ENCODE results near the gene PSMB7.

Gene PSMB7

DNA sequence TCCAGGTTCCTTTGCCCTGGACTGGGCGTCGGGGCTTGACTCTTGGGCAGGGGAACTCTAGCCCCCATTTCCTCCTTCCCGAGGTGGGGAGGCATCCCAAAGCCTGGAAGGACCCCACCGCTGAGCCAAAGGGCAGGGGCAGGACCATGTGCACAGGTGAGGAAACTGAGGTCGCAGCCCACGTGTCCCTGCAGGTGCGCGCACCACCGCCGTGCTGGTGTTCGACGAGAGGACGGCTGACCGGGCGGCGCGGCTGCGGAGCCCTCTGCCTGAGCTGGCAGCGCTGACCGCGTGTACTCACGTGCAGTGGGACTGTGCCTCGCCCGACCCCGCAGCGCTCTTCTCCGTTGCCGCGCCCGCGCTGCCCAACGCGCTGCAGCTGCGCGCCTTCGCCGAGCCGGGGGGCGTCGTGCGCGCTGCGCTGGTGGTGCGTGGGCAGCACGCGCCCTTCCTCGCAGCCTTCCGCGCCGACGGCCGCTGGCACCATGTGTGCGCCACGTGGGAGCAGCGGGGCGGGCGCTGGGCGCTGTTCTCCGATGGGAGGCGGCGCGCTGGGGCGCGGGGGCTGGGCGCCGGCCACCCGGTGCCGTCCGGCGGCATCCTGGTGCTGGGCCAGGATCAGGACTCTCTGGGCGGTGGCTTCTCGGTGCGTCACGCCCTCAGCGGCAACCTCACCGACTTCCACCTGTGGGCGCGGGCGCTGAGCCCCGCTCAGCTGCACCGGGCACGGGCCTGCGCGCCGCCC is 37.8 kb upstream of the PSMB7 start:
- peaks cover 8% of the 10 kb centered on the region for H3K27me3 ChIP-seq
- no peaks in the 10 kb centered on the region for H3K9me3 ChIP-seq
- H3K4me1 ChIP-seq: no peaks in the 10 kb centered on the region
- no peaks in the 10 kb centered on the region for H3K36me3 ChIP-seq
- DNase-seq: no peak
- H3K4me3 ChIP-seq (ENCODE audit: low read depth, low read length): no peak overlapping the region
- TF ChIP-seq, protein P1, sequence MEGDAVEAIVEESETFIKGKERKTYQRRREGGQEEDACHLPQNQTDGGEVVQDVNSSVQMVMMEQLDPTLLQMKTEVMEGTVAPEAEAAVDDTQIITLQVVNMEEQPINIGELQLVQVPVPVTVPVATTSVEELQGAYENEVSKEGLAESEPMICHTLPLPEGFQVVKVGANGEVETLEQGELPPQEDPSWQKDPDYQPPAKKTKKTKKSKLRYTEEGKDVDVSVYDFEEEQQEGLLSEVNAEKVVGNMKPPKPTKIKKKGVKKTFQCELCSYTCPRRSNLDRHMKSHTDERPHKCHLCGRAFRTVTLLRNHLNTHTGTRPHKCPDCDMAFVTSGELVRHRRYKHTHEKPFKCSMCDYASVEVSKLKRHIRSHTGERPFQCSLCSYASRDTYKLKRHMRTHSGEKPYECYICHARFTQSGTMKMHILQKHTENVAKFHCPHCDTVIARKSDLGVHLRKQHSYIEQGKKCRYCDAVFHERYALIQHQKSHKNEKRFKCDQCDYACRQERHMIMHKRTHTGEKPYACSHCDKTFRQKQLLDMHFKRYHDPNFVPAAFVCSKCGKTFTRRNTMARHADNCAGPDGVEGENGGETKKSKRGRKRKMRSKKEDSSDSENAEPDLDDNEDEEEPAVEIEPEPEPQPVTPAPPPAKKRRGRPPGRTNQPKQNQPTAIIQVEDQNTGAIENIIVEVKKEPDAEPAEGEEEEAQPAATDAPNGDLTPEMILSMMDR (IDR thresholded peaks at IDR 0.05; ENCODE audit: low read depth, low read length): no peak

DNA sequence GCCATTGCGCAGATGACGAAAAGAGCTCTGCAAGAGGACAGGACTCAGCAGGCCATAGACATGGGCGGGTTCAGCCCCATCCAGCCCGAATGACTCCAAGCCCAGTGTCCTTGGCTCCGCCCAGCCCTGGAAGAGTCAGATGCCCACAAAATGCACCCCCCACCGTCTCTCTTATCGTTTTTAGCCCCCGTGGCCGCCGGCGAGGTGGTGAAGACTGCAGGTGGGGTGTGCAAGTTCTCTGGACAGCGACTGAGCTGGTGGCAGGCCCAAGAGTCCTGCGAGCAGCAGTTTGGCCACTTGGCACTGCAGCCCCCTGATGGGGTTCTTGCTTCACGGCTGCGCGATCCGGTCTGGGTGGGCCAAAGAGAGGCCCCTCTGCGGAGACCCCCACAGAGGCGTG is 37.1 kb upstream of the PSMB7 start:
- no peaks in the 10 kb centered on the region for H3K4me1 ChIP-seq
- no peak overlapping the region for H3K4me3 ChIP-seq (ENCODE audit: low read depth, low read length)
- peaks cover 8% of the 10 kb centered on the region for H3K27me3 ChIP-seq
- H3K36me3 ChIP-seq: no peaks in the 10 kb centered on the region
- H3K9me3 ChIP-seq: no peaks in the 10 kb centered on the region
- no peak for DNase-seq
- TF ChIP-seq, protein P1 (IDR thresholded peaks at IDR 0.05; ENCODE audit: low read depth, low read length): no peak

DNA sequence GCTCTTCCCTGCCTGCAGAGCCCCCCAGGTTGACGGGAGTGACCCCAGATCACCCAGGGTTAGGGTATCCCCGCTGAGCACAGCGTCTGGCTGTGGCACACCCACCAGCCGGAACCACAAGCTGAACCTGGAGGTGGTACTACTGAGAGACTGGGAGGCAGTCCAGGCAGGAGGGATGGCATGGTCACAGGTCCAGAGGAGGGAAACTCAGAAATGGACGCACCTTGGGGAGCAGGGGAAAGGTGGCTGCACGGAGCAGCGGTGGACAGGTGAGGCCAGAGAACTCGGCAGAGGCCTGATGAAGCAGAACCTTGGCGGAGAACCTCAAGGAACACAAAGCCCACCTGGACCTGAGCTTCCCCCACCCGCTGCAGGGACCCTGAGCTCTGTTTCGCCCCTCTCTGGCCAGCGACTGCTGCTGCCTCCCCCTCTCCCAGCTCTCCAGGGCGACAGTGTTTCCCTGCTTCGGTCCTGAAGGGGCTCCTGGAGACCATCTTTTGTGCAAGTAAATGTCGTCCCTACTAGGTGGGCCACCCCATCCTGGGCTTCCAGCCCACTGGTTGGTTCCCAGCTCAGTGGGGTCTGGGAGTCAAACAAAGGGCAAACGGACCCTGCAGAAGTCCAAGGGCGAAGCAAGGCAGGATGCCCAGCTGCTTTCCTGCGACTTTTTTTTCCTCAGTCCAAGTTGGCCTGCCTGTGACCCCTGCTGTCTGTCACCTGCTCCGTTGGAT is 35.9 kb upstream of the PSMB7 start:
- TF ChIP-seq, protein P1 (IDR thresholded peaks at IDR 0.05; ENCODE audit: low read depth, low read length): no peak
- no peak for DNase-seq
- peak overlapping the region; percentile 50 for H3K4me3 ChIP-seq (ENCODE audit: low read depth, low read length)
- peaks cover 8% of the 10 kb centered on the region for H3K27me3 ChIP-seq
- H3K9me3 ChIP-seq: no peaks in the 10 kb centered on the region; the same call in 1 of the 2 replicates
- no peaks in the 10 kb centered on the region for H3K36me3 ChIP-seq
- H3K4me1 ChIP-seq: no peaks in the 10 kb centered on the region

DNA sequence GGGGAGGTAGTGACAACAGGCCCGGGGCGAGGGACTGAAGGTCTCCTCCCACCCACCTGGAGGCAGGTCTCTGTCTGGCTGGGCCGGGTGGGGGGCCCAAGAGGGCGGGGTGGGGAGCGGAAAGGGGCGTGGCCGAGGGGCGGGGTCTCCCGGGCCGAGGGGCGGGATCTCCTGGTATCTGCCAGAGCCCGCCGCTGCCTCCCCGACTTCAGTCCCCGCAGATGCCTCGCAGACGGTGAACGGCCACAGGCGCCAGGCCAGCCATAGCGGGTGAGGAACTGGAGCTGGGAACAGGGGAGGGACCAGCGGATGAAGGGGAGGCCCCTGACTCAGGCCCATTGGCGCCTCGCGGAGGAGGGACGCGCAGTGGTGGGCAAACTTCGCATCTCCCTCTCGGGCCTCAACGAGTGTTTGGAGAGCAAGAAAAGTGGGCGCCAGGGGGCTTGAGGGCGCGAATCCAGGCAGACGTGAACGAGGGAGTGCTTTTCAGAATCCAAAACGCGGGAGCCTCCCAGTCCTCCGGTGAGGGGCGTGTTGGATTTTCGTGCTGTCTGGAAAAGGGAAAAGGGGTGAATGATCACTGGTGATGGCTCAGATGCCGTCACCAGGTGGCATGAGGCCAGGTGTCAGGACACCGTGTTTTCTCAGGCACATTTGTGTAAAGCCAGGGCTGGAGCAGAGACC is 35.1 kb upstream of the PSMB7 start, which contains the start of gene ADGRD2:
Gene ADGRD2 (plus strand): TSS at position 211 of the 684 bp plus-strand sequence. CDS start 1,216 bp downstream, outside the sequence.
- Histone ChIP-seq H3K4me3 (ENCODE audit: low read depth, low read length) (peak within 1 kb of the TSS; percentile 50), H3K9me3 (no peaks in the 10 kb centered on the region; the same call in 1 of the 2 replicates), H3K36me3 (no peaks in the 10 kb centered on the region), H3K4me1 (no peaks in the 10 kb centered on the region), H3K27me3 (peaks cover 8% of the 10 kb centered on the region)
- TF ChIP-seq, protein P1 (IDR thresholded peaks at IDR 0.05; ENCODE audit: low read depth, low read length): no peak
- DNase-seq: peak; percentile 77

DNA sequence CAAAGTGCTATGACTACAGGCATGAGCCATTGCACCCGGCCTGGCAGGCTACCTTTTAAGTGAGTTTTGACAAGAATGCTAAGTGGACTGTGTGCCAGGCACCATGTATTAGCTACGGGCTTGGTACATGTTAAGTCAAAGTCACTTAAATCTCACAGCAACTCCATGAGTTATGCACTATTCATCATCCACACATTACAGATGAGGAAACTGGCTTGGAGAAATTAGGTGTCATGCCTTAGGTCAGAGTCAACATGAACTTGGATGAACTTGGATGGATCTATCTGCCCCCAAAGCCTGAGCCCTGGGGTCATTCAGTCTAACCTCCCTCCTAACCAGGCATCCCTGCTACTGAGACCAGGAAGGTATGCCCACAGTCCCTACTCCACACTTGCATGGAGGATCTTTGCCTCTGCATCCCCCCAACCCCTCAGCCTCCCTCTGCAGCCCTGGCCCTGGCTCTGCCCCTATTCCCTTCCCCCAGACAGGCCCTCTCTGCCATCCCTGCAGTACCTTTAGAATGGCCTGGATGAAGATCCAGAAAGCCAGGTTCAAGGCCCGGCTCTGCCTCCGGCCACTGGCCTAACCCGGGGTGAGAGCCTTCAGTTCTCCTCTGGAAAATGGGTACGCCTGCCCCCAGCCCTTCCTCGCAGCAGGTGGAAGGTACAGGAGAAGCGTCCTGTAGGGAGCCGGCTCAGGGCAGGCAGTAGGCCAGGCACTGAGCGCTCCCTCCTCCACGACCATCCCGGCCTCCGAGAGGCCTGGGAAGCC is 34.3 kb upstream of the PSMB7 start:
- Histone ChIP-seq H3K9me3 (no peaks in the 10 kb centered on the region; the same call in 1 of the 2 replicates), H3K4me3 (ENCODE audit: low read depth, low read length) (no peak overlapping the region), H3K27me3 (peaks cover 8% of the 10 kb centered on the region), H3K4me1 (no peaks in the 10 kb centered on the region), H3K36me3 (no peaks in the 10 kb centered on the region)
- DNase-seq: no peak
- TF ChIP-seq, protein P1 (IDR thresholded peaks at IDR 0.05; ENCODE audit: low read depth, low read length): no peak

Data from BE2C (cell line).